Measurements from ENCODE around the gene FAM111B.
"Not testable (repeated sequence)": the region's sequence is repeated elsewhere in the genome, so short reads cannot be mapped to it uniquely, and the experiment has no call there.

DNA sequence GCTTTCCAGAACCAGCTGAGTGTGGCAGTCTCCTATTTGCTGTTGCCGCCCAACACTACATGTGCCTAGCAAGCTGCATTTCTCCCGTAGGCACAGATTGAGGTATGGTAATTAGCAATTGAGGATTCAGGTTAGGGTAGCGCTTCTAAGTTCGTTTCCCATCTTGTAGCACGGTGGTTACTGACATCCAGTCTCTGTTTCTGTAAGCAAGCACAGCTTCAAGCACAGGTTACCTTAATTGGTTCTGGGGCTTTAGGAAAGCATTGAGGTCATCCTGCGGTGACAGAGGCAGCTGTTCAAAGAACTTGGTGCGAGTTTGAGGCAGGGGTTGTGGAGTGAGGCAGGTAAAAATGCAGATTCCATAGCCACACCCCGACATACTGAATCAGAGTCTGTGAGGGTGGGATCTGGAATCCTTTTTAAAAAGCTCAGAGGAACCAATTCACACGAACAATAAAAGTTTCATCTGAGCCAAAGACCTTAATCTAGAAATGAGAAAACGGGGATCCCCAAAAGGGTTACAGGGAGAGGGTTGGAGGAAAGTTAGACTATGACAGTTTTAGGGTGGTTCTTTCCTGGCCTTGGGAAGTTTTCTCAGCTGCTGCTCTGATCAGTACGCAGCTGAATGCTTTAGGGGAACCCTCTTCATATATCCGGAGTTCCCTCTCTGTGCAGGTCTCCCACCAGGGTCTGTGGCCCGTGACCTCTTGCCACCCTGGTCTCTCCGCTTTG, 42.9 kb upstream of the FAM111B start:
- not testable (repeated sequence) for TF ChIP-seq POLR2A (IDR thresholded peaks at IDR 0.05)
- TF ChIP-seq, protein P1, sequence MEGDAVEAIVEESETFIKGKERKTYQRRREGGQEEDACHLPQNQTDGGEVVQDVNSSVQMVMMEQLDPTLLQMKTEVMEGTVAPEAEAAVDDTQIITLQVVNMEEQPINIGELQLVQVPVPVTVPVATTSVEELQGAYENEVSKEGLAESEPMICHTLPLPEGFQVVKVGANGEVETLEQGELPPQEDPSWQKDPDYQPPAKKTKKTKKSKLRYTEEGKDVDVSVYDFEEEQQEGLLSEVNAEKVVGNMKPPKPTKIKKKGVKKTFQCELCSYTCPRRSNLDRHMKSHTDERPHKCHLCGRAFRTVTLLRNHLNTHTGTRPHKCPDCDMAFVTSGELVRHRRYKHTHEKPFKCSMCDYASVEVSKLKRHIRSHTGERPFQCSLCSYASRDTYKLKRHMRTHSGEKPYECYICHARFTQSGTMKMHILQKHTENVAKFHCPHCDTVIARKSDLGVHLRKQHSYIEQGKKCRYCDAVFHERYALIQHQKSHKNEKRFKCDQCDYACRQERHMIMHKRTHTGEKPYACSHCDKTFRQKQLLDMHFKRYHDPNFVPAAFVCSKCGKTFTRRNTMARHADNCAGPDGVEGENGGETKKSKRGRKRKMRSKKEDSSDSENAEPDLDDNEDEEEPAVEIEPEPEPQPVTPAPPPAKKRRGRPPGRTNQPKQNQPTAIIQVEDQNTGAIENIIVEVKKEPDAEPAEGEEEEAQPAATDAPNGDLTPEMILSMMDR (IDR thresholded peaks at IDR 0.05): not testable (repeated sequence)
